ENCODE measurements around the gene BBC3.

DNA sequence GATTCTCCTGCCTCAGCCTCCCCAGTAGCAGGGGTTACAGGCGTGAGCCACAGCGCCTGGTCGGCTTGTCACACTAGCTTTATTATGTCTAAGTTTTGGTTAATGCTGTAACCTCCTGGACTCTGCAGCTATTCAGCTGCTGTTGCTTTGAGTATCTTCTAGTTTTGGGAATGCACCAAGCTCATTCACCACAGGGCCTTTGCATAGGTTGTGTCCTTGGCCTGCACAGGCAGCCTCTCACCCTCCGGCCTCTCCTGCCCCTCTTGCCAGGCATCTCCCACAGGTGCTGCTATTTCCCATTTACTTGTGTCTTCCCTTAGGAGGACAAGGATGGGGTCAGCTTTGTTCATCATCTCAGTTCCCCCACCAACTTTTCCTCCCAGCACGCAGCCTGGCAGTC, 23.0 kb upstream of the BBC3 start:
- TF ChIP-seq POLR2A (IDR thresholded peaks at IDR 0.05), result no peak
- no peak for TF ChIP-seq CTCF (IDR thresholded peaks at IDR 0.05)
- TF ChIP-seq POLR2AphosphoS5 (IDR thresholded peaks at IDR 0.05), result no peak
